MCF 10A (cell line): Measurements from ENCODE around the gene ZNF628. TPM values are rescaled to one million over a fixed set of nuclear protein-coding genes. Genes with fewer than 3 reads are reported as not detected.

ENCODE experiments used
- total RNA-seq: library from RNA; stranded (reverse); gene quantifications from 2 replicates; pipeline ENCODE4 v1.2.3, GENCODE V29; 2022

Gene ZNF628
- total RNA-seq, 1 experiment from 2014 or later = 12.1 TPM

Other genes with a start within 250 kb of the ZNF628 start
- 4.2 and 4.7 TPM in 2 replicates for gene TMEM86B, start 247.9 kb upstream of the ZNF628 start, total RNA-seq
- 70.6 and 78.9 TPM in 2 replicates for gene PPP6R1, start 217.6 kb upstream of the ZNF628 start, total RNA-seq
- 49.2 and 53.1 TPM in 2 replicates for gene HSPBP1, start 196.5 kb upstream of the ZNF628 start, total RNA-seq
- 3.8 and 5.1 TPM in 2 replicates for gene BRSK1, start 192.6 kb upstream of the ZNF628 start, total RNA-seq
- not detected in 2 replicates for gene TMEM150B, start 151.3 kb upstream of the ZNF628 start, total RNA-seq
- gene KMT5C, start 136.7 kb upstream of the ZNF628 start, total RNA-seq = 12.9 and 16.8 TPM in 2 replicates
- gene COX6B2, start 121.9 kb upstream of the ZNF628 start, total RNA-seq = 0.33 and 0.93 TPM in 2 replicates
- gene GARIN5B, start 113.4 kb upstream of the ZNF628 start, total RNA-seq = not detected in 2 replicates
- gene IL11, start 106.2 kb upstream of the ZNF628 start, total RNA-seq = 4.2 TPM in 2 replicates
- 0.58 and 0.59 TPM in 2 replicates for gene TMEM190, start 99.8 kb upstream of the ZNF628 start, total RNA-seq
- gene TMEM238, start 92.3 kb upstream of the ZNF628 start, total RNA-seq = 10.6 and 14.9 TPM in 2 replicates
- 2,816 and 2,868 TPM in 2 replicates for gene RPL28, start 90.7 kb upstream of the ZNF628 start, total RNA-seq
- gene UBE2S, start 68.8 kb upstream of the ZNF628 start, total RNA-seq = 331 and 345 TPM in 2 replicates
- gene SHISA7, start 33.3 kb upstream of the ZNF628 start, total RNA-seq = not detected in 2 replicates
- gene ISOC2, start 15.0 kb upstream of the ZNF628 start, total RNA-seq = 34.3 and 59.9 TPM in 2 replicates
- 0.23 and 0.32 TPM in 2 replicates for gene C19orf85, start 11.9 kb upstream of the ZNF628 start, total RNA-seq
- 16.6 and 22.8 TPM in 2 replicates for gene NAT14, start 8.6 kb downstream of the ZNF628 start, total RNA-seq
- gene SSC5D, start 11.8 kb downstream of the ZNF628 start, total RNA-seq = 0.33 and 0.59 TPM in 2 replicates
- gene SBK2, start 60.5 kb downstream of the ZNF628 start, total RNA-seq = not detected in 2 replicates
- not detected in 2 replicates for gene SBK3, start 68.9 kb downstream of the ZNF628 start, total RNA-seq
- gene ZNF579, start 104.2 kb downstream of the ZNF628 start, total RNA-seq = 11.6 and 12.6 TPM in 2 replicates
- 13.5 and 16.3 TPM in 2 replicates for gene FIZ1, start 122.9 kb downstream of the ZNF628 start, total RNA-seq
- 15.7 and 17.6 TPM in 2 replicates for gene ZNF524, start 123.7 kb downstream of the ZNF628 start, total RNA-seq
- gene ZNF865, start 129.0 kb downstream of the ZNF628 start, total RNA-seq = 12.2 and 12.7 TPM in 2 replicates
- 2.7 and 3.1 TPM in 2 replicates for gene ZNF784, start 147.9 kb downstream of the ZNF628 start, total RNA-seq
- gene ZNF580, start 164.4 kb downstream of the ZNF628 start, total RNA-seq = 38.9 and 44.9 TPM in 2 replicates
- gene ZNF581, start 167.0 kb downstream of the ZNF628 start, total RNA-seq = 22.3 and 25.7 TPM in 2 replicates
- 2.3 and 2.5 TPM in 2 replicates for gene CCDC106, start 171.6 kb downstream of the ZNF628 start, total RNA-seq
- 220 and 280 TPM in 2 replicates for gene U2AF2, start 178.4 kb downstream of the ZNF628 start, total RNA-seq
- gene EPN1, start 198.6 kb downstream of the ZNF628 start, total RNA-seq = 102 and 123 TPM in 2 replicates